Upper lobe of right lung (tissue), 1 donor: ENCODE data around the gene SASH3. TPM values are rescaled to one million over a fixed set of nuclear protein-coding genes. Genes with fewer than 3 reads are reported as not detected.

Source experiments
- ATAC-seq: fragments of 200-7000 bp; cut with Tn5 transposase; one replicate; pipeline ENCODE4 v1.9.1; 2020; ENCODE audit warnings: mild to moderate bottlenecking, moderate library complexity
- DNase-seq: peaks from one replicate; pipeline ENCODE4 v3.0.0-alpha.2; 2020
- H3K27ac ChIP-seq: fragments of 200-600 bp; one replicate; pipeline ENCODE4 v1.8.0; 2022
- H3K27me3 ChIP-seq: fragments of 200-600 bp; one replicate; pipeline ENCODE4 v1.8.0; 2022; ENCODE audit warnings: mild to moderate bottlenecking
- H3K36me3 ChIP-seq: fragments of 200-600 bp; one replicate; pipeline ENCODE4 v1.8.0; 2022
- H3K4me1 ChIP-seq: fragments of 200-600 bp; one replicate; pipeline ENCODE4 v1.8.0; 2022
- H3K4me3 ChIP-seq: fragments of 200-600 bp; one replicate; pipeline ENCODE4 v1.8.0; 2022; ENCODE audit warnings: mild to moderate bottlenecking
- H3K9me3 ChIP-seq: fragments of 200-600 bp; one replicate; pipeline ENCODE4 v1.8.0; 2022
- intact Hi-C: fragments of 100-400 bp; cut with DNase I; formaldehyde crosslinking; loops from one replicate; pipeline ENCODE4 v1.11.0; 2022
- total RNA-seq: library from RNA; stranded (reverse); fragmentation: NEBNext Ultra II Directional; extraction: Animal tissue kit (Norgen Biotek cat#: 25700); gene quantifications from one replicate; pipeline ENCODE4 v1.2.1, GENCODE V29; 2021
- TF ChIP-seq, protein P1 (sequence below): fragments of 200-600 bp; IDR thresholded peaks from one replicate; pipeline ENCODE4 v1.8.0; 2022; ENCODE audit warnings: antibody characterized with exemption
- donor health status: DM: no; HTN: yes; CAD: no; lungs with severe emphysema.

Gene SASH3
- total RNA-seq, 1 donor from 2014 or later: 41.2 TPM

DNA sequence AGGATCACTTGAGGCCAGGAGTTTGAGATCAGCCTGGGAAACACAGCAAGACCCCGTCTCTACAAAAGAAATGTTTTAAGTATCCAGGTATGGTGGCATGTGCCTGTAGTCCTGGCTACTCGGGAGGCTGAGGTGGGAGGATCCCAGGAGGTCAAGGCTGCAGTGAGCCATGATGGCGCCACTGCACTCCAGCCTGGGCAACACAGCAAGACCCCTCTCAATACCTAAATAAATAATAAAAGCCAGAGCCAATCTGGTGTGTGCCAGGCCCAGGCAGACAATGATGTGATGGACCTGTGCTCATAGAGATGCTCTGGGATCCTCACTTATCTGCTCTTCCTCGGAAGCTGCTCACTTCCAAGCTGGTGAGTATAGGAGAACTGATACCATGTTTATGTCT is 18.2 kb upstream of the SASH3 start:
- H3K4me1 ChIP-seq: no peaks in the 10 kb centered on the region
- no peaks in the 10 kb centered on the region for H3K36me3 ChIP-seq
- H3K27ac ChIP-seq: no peak overlapping the region
- no peaks in the 10 kb centered on the region for H3K27me3 ChIP-seq
- ATAC-seq (no peak), DNase-seq (no peak)
- no peaks in the 10 kb centered on the region for H3K9me3 ChIP-seq
- H3K4me3 ChIP-seq: no peak overlapping the region
- intact Hi-C loops: no loop called here
- TF ChIP-seq, protein P1, sequence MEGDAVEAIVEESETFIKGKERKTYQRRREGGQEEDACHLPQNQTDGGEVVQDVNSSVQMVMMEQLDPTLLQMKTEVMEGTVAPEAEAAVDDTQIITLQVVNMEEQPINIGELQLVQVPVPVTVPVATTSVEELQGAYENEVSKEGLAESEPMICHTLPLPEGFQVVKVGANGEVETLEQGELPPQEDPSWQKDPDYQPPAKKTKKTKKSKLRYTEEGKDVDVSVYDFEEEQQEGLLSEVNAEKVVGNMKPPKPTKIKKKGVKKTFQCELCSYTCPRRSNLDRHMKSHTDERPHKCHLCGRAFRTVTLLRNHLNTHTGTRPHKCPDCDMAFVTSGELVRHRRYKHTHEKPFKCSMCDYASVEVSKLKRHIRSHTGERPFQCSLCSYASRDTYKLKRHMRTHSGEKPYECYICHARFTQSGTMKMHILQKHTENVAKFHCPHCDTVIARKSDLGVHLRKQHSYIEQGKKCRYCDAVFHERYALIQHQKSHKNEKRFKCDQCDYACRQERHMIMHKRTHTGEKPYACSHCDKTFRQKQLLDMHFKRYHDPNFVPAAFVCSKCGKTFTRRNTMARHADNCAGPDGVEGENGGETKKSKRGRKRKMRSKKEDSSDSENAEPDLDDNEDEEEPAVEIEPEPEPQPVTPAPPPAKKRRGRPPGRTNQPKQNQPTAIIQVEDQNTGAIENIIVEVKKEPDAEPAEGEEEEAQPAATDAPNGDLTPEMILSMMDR: no peak

DNA sequence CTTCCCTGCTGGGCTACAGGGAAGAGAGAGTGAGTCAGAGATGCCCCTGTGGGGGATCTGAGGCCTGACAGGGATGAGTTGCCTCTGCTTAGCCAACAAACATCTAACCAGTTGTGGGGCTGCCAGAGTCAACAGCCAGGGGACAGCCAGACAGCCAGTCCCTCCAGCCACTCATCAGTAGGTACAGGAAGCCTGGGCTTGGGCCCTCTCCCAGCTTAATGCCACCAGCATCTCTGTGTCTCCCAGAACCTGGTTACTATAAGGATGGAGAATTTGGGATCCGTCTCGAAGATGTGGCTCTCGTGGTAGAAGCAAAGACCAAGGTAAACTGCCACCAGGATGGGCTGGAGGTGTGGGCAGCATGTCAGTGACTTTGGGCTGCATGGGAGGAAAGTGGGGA is 17.3 kb upstream of the SASH3 start:
- H3K27me3 ChIP-seq: no peaks in the 10 kb centered on the region
- no peaks in the 10 kb centered on the region for H3K36me3 ChIP-seq
- H3K27ac ChIP-seq: no peak overlapping the region
- H3K4me1 ChIP-seq: no peaks in the 10 kb centered on the region
- intact Hi-C loops: no loop called here
- TF ChIP-seq, protein P1: no peak
- H3K4me3 ChIP-seq: no peak overlapping the region
- ATAC-seq (no peak), DNase-seq (no peak)
- no peaks in the 10 kb centered on the region for H3K9me3 ChIP-seq

DNA sequence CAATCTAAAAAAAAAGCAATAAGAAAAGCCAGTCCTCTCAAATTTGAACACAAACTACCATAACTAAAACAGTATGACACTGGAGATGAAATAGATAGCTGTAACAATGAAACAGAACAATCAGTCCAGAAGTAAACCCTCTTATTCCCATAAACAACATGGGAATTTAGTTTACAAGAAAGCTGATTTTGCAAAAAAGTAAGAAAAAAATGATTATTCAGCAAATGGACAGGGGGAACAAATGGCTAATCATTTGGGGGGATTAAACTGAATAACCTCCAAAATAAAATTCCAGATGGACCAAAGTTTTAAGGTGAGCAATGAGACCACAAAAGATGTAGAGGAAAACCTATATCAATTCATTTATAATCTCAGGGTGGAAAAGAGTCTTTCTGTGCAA is 16.1 kb upstream of the SASH3 start:
- TF ChIP-seq, protein P1: no peak
- H3K27ac ChIP-seq: no peak overlapping the region
- H3K36me3 ChIP-seq: no peaks in the 10 kb centered on the region
- H3K27me3 ChIP-seq: no peaks in the 10 kb centered on the region
- H3K9me3 ChIP-seq: no peaks in the 10 kb centered on the region
- DNase-seq (no peak), ATAC-seq (no peak)
- H3K4me3 ChIP-seq: no peak overlapping the region
- intact Hi-C loops: no loop called here
- no peaks in the 10 kb centered on the region for H3K4me1 ChIP-seq

DNA sequence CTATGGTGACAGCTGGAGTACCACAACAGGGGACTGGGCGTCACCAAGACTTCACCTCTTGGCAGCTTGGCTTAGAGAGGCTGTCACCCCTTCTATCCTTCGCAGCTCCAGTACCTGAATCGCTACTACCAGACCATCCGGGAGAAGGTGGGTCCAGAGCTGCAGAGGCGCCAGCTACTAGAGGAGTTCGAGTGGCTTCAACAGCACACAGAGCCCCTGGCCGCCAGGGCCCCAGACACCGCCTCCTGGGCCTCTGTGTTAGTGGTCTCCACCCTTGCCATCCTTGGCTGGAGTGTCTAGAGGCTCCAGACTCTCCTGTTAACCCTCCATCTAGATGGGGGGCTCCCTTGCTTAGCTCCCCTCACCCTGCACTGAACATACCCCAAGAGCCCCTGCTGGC is 11.6 kb upstream of the SASH3 start:
- no peak overlapping the region for H3K27ac ChIP-seq
- ATAC-seq: no peak
- H3K9me3 ChIP-seq: no peaks in the 10 kb centered on the region
- H3K4me1 ChIP-seq: no peaks in the 10 kb centered on the region
- intact Hi-C loops: no loop called here
- DNase-seq: no peak
- TF ChIP-seq, protein P1: no peak
- no peaks in the 10 kb centered on the region for H3K36me3 ChIP-seq
- no peaks in the 10 kb centered on the region for H3K27me3 ChIP-seq
- no peak overlapping the region for H3K4me3 ChIP-seq

DNA sequence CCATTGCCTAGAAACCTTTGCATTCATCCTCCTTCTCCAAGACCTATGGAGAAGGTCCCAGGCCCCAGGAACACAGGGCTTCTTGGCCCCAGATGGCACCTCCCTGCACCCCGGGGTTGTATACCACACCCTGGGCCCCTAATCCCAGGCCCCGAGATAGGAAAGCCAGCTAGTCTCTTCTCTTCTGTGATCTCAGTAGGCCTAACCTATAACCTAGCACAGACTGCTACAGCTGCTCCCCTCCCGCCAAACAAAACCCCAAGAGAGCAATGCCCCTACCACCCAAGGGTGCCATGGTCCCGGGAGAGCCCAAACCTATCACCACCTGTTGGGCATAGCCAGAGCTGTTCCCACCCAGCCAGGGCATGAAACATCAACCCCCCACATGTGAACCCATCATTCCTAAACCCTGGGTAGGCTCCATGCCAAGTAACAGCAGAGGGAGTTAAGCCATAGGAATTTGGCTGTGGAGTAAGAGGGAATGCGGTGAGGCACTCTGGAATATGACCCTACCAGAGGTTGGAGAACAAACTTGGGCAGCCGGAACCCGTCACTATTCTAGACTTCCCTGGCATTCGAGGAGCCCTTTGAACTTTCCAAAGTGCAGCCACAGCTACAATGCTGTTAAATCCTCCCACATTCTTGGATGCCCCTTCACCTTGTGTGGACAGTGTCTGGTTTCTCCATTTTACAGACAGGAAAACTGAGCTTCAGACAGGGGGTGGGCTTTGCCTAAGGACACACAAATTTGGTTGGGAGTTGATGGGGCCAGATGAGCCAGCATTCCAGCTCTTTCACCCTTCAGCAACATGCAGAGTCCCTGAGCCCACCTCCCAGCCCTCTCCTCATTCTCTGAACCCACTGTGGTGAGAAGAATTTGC is 10.9 kb upstream of the SASH3 start:
- intact Hi-C loops: no loop called here
- H3K36me3 ChIP-seq: no peaks in the 10 kb centered on the region
- no peak overlapping the region for H3K27ac ChIP-seq
- no peaks in the 10 kb centered on the region for H3K27me3 ChIP-seq
- no peak overlapping the region for H3K4me3 ChIP-seq
- H3K4me1 ChIP-seq: no peaks in the 10 kb centered on the region
- ATAC-seq (no peak), DNase-seq (no peak)
- TF ChIP-seq, protein P1: no peak
- H3K9me3 ChIP-seq: no peaks in the 10 kb centered on the region
